Central memory CD4-positive, alpha-beta T cell (primary cell): ENCODE measurements around the gene LPP.

ENCODE experiments used
- DNase-seq: peaks from one replicate; pipeline ENCODE4 v3.0.0; 2022

Gene LPP

GRCh38 chr3:188489639-188490405 is 335.9 kb downstream of the LPP start:
- DNase-seq: no peak

GRCh38 chr3:188490416-188490815 is 336.5 kb downstream of the LPP start:
- no peak for DNase-seq

DNA sequence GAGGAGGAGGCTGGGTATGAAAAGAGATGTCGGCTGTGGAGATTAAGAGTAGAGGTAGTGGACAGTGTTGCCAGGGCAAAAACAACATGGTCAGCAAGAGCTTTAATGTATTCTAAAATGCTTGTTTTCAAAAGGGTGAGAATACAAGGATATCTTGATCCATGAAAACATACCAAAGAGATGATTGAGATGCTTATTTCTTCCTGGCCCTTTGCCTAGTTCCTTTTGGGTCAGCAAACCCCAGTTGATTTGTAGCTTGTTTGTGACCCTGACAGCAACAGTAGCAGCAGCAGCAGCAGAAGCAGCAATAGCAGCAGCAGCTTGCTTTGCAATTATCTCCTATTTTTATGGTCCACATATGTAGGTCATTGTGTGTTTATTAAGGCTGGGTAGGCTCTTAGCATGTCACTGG is 337.3 kb downstream of the LPP start:
- DNase-seq: no peak

DNA sequence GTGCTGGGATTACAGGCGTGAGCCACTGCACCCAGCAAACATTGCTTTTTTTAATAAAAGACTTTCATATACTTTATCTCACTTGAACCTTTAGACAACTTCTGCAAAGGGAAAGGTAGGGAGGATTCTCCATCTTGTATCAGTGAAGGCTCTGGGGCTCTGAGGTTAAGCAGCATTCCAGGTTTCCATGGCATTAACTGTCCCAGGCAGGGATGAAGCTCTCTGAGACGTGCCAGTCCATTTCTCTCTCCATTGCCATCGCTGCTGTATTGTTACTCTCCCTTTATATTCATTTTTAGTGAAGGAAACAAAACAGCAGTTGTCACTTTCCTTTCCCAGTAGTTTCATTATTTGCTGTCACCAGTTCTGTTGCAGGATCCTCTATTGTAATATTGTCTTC is 342.4 kb downstream of the LPP start:
- no peak for DNase-seq

GRCh38 chr3:188497021-188497420 is 343.1 kb downstream of the LPP start:
- DNase-seq: no peak

GRCh38 chr3:188503647-188504046 is 349.7 kb downstream of the LPP start:
- no peak for DNase-seq

DNA sequence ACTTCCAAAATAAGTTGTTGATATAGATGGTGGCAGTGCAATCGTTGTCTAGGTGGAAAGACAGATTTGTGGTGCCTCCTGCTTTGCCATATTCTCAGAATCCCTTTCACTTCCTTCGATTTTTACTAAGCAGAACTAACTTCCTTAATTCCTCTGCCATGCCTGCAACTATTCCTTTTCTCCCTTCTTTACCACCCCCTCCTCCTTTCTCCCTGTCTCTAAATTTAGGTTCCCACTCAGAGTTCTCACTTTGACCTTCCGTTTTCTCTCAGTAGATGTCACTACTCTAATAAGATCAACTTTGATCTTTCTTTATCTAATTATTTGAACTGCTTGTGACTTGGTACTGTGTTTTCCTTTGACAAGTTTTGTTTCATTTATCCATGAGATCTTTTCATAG is 351.2 kb downstream of the LPP start:
- DNase-seq: no peak

DNA sequence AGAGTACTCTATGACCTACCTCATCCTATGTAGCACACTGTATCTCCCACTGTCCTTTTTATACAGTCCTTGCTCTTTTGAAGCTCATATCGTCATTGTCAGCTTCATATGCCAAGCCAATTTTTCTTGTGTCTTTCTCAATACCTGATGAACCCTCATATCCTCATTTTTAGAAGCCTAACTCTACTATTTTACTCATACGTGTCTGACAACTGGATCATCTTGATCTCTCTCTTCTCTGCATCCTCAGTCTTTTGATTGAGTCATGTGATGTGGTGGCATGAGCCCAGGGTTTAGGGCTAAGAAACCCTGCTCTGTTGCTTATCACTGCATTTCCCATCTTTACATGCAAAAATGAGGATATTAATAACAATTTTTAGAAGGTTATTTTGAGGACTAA is 352.0 kb downstream of the LPP start:
- DNase-seq: no peak

DNA sequence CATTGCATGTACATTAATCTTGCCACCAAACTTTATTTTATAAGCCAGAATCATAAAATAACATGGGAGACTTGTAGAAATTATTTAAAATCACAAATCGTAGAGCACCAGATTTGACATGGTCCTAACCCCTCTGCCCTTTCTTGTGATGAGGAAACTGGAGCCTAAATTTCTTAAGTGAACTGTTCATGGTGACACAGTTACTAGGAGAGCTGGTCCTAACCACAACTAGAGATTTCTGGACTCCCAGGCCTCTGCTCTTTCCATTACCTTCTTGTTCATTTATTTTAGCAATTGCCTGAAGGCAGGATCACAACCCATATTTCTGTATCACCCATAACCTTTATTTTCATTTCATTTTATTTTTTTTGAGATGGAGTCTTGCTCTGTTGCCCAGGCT is 352.5 kb downstream of the LPP start:
- no peak for DNase-seq

DNA sequence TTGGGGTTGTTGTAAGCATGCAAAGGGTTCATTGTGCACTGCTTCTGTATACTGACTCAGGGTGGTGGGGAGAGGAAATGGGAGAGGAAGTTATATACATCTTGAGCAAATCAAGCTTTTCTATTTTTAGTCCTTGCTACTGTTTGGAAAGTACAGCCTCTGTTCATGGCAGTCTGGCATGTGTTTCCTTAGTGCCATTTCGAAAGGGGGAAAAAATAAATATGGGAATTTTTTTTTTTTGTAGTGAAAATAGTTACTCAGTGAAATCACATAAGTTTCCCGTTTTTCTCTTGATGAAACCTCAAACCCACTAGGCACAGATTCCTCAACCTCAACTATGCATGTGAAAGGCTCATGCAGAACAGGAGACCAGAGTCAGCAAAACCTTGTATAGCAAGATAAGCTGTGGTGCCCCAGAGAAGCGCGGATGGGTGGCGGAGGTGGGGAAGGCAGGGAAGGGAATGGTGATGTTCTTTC is 353.3 kb downstream of the LPP start:
- DNase-seq: no peak

DNA sequence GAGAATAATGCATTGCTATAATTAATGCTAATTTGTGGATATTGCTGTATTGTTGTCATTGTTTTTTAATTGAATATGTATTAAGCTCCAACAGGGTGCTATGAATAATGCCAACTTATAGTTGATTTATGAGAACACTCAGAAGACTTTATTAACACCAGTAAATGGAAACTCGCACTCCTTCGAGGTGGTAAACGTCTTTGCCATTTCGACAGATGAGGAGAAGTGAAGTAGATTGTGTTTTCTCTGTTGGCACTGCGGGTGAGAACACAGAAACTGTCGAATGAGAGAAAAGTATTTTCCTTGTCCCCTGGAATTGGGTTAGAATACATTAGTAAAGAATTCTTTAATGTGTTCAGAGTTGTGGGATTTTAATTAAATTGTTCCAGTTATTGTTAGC is 354.5 kb downstream of the LPP start:
- DNase-seq: no peak

- no peak for DNase-seq
These were observed 355.4 kb downstream of the LPP start for GRCh38 chr3:188509316-188509715.

- DNase-seq: no peak
These were observed 356.4 kb downstream of the LPP start for GRCh38 chr3:188510366-188510765.

DNA sequence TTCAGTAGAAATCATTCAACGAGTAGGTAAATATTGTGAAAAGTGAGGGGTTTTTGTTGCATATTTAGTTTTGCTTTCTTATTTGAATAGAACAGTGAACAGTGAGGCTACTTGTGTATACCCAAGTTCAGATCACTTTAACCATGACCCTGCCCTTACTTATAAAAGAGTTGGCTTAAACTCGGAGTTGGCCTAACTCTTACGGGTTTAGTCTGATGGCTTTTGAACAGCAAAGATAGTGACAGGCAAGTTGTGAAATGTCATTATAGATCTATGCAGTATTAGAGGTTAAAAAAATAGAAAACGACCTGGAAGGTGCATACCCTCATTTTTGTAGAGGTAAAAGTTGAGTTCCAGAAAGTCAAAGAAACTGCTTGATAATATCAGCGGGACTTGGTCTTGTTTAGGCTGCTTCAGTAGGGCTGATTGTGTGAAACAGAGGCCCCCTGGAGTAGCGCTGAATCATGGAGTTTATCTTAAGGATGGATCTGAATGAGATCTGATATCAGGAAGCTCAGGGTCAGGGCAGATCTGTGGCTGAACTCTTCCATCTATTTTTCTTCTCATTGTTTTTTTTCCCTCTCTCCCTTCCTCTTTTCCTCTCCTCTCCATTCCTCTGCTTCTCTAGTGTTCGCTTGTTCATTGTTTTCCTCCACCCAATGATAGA is 359.8 kb downstream of the LPP start:
- DNase-seq: no peak

GRCh38 chr3:188516515-188516914 is 362.6 kb downstream of the LPP start:
- no peak for DNase-seq

DNA sequence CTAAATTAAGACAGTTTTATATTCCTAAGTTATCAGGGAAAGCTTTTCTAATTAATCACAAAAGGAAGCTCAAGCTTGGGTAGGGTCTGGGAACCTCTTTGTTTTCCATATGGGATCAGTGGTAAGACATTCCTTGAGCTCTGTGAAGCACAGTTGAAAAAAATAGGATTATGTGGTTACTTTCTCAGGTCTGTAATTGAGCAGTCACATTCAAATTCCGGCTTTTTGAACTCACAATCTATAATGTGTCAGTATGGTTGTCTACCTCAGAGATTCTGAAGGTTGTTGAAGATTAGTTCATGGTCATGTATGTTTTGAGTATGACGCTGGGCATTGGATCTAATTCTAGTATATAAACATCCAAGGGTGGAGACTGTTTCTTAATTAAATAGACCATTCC is 364.5 kb downstream of the LPP start:
- no peak for DNase-seq

- DNase-seq: no peak
These were observed 365.0 kb downstream of the LPP start for GRCh38 chr3:188518835-188519452.

DNA sequence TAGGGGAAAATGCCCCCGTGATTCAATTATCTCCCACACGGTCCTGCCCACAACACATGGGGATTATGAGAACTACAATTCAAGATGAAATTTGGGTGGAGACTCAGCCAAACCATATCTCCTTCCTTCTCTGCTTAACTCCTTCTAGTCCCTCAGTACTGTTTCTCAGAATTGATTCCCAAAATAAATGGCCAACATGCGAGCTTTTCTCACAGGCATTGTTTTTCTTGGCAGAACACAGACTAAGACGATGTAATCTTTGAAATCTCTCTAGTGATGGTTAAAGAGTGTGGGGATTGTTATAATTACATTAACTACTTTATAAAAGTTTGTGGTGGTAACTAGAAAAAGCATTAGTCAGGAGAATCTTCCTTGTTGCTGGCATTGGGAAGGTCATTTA is 366.5 kb downstream of the LPP start:
- no peak for DNase-seq

- no peak for DNase-seq
These were observed 368.2 kb downstream of the LPP start for GRCh38 chr3:188522115-188522514.

DNA sequence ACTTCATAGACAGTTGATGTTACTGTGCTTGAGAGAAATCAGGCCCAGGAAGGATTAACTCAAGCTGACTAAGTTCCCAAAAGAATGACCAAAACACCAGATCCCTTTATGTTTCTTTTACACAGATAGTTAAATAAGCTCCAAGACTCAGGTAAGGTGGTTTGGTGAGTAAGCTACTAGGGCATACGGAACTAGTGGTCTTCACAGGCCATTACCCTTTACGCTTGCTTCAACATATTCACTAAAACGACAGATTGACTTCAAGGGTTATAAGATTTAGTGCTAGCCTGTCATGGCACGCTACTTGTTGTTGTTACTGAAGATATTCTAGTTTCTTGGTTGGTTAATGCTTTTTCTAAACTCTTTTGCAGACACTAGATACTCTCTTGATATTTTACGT is 369.3 kb downstream of the LPP start:
- DNase-seq: no peak

GRCh38 chr3:188524052-188524451 is 370.1 kb downstream of the LPP start:
- DNase-seq: no peak

GRCh38 chr3:188526057-188526456 is 372.1 kb downstream of the LPP start:
- DNase-seq: no peak

- DNase-seq: no peak
These were observed 373.4 kb downstream of the LPP start for GRCh38 chr3:188527389-188527788.

- DNase-seq: no peak
These were observed 374.4 kb downstream of the LPP start for GRCh38 chr3:188528396-188528795.
